ENCODE results near the gene NLN. TPM values are rescaled to one million over a fixed set of nuclear protein-coding genes. Genes with fewer than 3 reads are reported as not detected.
A peak's percentile ranks its signal among the peaks of the same experiment; 100 is the strongest.
"Not testable (repeated sequence)": the region's sequence is repeated elsewhere in the genome, so short reads cannot be mapped to it uniquely, and the experiment has no call there.

NLN gene
- total RNA-seq, 1 experiment from 2014 or later = 47.1 TPM

DNA sequence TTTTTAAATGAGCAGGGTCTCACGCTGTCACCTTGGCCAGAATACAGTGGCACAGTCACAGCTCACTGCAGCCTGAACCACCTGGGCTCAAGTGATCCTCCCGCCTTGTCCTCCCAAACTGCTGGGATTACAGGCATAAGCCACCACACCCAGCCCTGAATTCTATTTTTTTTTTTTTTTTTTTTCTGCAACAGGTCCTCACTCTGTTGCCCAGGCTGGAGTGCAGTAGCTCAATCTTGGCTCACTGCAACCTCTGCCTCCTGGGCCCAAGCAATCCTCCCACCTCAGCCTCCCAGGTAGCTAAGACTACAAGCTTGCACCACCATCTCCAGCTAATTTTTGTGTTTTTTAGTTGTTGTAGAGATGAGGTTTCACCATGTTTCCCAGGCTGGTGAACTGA, 51.0 kb downstream of the NLN start:
- DNase-seq (ENCODE audit: low read depth) = not testable (repeated sequence)

- peak; percentile 26 for DNase-seq (ENCODE audit: low read depth)
Observed at GRCh38 chr5:65774346-65774745, 52.3 kb downstream of the NLN start.

- DNase-seq (ENCODE audit: low read depth) = no peak
Observed at GRCh38 chr5:65775476-65775875, 53.5 kb downstream of the NLN start.

- DNase-seq (ENCODE audit: low read depth) = no peak
Observed at GRCh38 chr5:65776441-65777141, 54.6 kb downstream of the NLN start.

DNA sequence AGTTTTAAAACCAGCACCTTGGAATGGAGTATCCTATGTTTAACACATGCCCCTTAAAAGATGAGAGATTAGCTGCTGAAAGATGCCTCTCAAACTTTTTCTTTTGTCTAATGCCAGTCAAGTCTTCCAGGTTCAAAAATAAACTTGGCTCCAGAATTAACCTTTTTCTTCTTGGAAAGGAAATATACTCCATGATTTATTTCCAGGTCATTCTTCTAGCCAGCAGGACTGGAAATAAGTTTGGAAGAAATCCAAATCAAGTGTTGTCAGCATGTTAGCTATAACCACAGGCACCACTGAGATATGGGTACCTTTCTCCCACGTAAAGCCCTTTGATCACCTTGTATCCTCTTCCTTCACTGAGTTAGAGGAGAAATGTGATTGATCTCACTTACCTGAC, 56.1 kb downstream of the NLN start:
- no peak for DNase-seq (ENCODE audit: low read depth)

- DNase-seq (ENCODE audit: low read depth) = no peak
Observed at GRCh38 chr5:65779643-65780042, 57.6 kb downstream of the NLN start.

DNA sequence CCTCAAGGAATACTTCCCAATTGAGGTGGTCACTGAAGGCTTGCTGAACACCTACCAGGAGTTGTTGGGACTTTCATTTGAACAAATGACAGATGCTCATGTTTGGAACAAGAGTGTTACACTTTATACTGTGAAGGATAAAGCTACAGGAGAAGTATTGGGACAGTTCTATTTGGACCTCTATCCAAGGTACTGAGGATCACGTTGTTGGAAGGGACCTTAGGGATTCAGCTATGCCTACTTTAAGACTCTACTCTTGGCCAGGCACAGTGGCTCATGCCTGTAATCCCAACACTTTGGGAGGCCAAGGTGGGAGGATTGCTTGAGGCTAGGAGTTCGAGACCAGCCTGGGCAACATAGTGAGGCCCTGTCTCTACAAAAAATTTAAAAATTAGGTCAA, 66.3 kb downstream of the NLN start:
- DNase-seq (ENCODE audit: low read depth) = not testable (repeated sequence)

GRCh38 chr5:65790371-65791163, 68.6 kb downstream of the NLN start:
- no peak for DNase-seq (ENCODE audit: low read depth)

GRCh38 chr5:65791712-65792673, 70.0 kb downstream of the NLN start:
- peak; percentile 8 for DNase-seq (ENCODE audit: low read depth)

DNA sequence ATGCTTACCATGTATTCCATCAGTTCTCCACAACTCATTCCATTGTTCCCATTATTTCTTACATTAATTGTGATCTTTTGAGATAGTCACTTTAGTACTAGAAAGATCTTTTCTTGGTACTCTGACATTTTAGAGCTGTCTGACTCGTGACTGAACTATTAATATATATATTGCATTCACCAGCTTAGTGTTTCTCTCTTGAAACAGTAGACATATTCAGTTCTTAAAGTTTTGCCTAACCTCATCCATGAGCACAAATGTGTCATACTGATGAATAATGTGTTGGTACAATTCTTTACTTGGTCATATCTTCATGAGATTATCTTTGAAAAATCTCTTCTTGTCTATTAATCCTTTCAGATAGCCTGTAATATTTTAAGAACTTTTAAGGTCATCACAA, 74.3 kb downstream of the NLN start:
- peak; percentile 38 for DNase-seq (ENCODE audit: low read depth)

GRCh38 chr5:65796751-65797316, 74.8 kb downstream of the NLN start:
- no peak for DNase-seq (ENCODE audit: low read depth)

- no peak for DNase-seq (ENCODE audit: low read depth)
Observed at GRCh38 chr5:65797481-65797880, 75.5 kb downstream of the NLN start.

DNA sequence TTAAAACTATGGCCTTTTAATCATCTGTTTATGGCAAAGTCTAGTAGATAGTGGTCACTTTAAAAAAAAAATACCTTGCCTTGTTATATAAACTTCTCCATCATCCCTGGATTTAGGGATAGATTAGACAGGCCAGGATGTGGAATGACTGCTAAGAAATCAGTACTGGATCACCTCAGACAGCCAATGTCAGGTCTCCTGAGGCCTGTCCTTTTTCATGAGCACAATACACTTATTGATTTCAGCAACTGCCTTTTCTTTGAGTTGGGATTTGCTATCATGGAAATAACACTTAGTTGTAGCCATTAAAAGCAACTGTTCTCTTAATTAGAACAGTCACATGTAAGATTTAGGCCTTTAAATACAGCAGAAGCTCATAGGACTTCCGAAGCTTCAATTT, 77.9 kb downstream of the NLN start:
- DNase-seq (ENCODE audit: low read depth) = no peak

DNA sequence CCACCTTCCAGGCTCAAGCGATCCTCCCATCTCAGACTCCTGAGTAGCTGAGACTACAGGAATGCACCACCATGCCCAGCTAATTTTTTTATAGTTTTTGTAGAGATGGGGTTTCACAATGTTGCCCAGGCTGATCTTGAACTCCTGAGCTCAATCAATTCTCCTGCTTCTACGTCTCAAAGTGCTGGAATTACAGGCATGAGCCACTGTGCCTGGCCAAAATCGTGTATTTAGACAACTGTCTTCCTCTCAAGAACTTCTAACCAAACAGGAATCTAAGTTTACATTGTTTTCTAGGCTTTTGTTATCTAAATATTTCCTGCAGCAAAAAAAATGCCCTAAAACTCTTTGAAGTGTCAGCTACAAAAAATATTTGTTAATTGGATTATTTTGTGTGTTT, 78.8 kb downstream of the NLN start:
- DNase-seq (ENCODE audit: low read depth) = peak; percentile 19

DNA sequence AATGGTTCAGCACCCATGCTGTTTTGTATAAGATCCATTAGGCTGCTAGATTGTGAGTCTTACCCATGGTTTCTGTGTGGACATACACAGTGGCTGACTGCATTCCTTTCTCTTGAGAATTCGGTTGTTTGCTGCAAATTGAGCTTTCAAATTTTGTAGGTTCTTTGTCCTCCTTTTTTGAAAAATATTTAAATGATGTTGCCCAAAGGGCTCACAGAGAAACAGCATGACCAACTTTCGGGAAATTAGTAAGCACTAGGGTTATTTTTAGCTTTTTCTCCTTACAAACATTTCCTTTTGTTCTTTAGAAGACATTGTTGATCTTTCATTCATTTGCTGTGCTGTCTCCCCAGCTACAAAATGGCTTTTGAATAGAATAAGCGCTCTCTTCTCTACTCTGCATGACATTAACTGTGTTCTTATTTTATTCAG, 79.4 kb downstream of the NLN start:
- peak; percentile 77 for DNase-seq (ENCODE audit: low read depth)

- no peak for DNase-seq (ENCODE audit: low read depth)
Observed at GRCh38 chr5:65802080-65802479, 80.1 kb downstream of the NLN start.

DNA sequence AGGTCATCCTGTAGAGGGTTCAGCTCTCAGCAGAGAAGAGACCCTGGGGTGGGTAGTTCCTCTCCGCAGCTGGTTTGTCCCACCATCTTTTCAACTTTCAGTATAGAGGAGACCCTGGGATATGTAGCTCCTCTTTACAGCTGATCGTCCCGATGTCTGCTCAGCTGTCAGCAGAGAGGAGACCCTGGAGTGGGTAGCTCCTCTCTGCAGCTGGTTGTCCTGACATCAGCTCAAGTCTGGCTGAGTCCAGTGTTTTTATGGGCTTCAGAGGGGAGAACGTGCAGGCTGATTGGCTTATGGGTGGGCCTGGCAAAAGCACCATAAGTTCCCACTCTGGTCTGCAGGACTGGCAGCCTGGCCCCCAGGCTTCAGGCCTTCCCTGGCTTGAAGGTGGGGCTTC, 80.8 kb downstream of the NLN start:
- DNase-seq (ENCODE audit: low read depth) = peak; percentile 14

DNA sequence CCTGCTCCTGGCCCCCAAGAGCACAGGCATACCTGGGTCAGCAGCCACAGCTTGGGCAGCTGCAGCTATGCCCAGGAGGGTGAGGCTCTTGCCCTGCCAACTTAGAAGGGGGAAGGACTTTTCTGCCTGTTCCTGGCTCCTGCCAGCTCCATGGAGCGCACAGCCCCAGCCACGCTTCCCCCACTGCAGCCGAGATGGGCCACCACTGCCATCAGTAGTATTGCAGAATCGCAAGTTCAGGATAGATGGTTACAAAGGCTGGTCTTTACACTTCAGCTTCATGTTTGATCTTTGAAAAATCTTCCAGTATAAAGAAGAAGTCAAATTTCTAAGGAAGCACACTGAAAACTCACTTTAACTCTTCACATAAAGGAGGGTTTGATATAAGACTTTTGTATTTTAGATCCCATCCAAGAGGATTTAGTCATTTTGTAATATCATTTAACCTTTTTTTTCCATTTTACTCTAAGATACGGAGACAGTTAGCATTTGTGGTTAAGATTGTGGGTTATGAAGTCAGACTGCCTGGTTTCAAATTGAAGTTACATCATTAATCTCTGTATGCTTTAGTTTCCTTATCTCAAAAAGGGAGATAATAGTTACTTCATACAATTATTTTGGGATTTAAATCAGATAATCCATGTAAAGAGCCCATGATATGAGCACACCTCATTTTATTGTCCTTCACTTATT, 81.8 kb downstream of the NLN start:
- peak; percentile 40 for DNase-seq (ENCODE audit: low read depth)

DNA sequence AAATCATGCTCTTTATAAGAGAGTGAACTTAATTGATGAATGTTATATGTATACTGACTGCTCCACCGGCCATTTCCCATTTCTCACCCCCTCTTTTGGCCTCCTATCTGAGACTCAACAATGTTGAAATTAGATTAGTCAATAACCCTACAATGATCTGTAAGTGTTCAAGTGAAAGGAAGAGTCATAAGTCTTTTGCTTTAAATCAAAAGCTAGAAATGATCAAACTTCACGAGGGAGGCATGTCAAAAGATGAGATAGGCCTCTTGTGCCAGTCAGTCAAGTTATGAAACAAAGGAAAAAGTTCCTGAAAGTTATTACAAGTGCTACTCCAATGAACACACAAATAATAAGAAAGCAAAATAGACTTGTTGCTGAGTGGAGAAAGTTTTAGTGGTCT, 83.1 kb downstream of the NLN start:
- no peak for DNase-seq (ENCODE audit: low read depth)

- not testable (repeated sequence) for DNase-seq (ENCODE audit: low read depth)
Observed at GRCh38 chr5:65807494-65807893, 85.5 kb downstream of the NLN start.

DNA sequence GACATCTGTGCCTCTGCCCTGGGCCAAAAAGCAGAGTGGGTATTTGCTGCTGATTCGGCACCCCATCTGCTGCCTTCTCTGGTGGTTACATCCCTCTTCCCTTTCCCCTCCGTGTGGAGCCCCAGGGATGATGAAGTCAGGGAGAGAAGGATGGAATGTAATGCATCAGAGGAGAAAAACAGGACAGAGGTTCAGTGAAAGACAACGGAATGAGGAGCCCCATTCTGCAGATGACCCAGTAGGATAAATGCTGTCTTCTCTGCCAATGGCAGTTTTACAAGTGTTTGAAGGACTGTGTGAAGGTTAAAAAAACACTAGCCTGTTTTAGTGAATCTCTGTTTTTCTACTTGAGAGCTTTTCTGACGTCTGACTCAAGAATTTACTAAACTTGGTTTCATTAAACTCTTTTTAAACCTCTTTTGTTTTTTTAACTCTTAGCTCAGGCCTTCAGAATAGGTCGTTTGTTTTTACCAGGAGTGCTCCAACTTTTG, 86.3 kb downstream of the NLN start:
- no peak for DNase-seq (ENCODE audit: low read depth)

All from LHCN-M2 (cell line).